Esophagus muscularis mucosa (tissue), 4 donors: ENCODE measurements around the gene MAPK8IP2. TPM values are rescaled to one million over a fixed set of nuclear protein-coding genes. Genes with fewer than 3 reads are reported as not detected.
"Not testable (repeated sequence)": the region's sequence is repeated elsewhere in the genome, so short reads cannot be mapped to it uniquely, and the experiment has no call there.

Experiments used
- DNase-seq: peaks from one replicate; pipeline ENCODE4 v3.0.0-alpha.2; 2017; ENCODE audit errors: extremely low spot score
- H3K27ac ChIP-seq, 4 donors: fragments of 200-600 bp; sonication (generic); replicated peaks in 1 of 4; 1 replicate in 3 of 4; 2 replicates in 1 of 4; pipeline ENCODE4 v1.5.1; 2016 to 2019; ENCODE audit warnings: mild to moderate bottlenecking in 1 of 4
- H3K27me3 ChIP-seq, 4 donors: fragments of 200-600 bp; sonication (generic); one replicate each; pipeline versions ENCODE4 v1.5.1 to v1.6.0; 2016 to 2019
- H3K36me3 ChIP-seq, 4 donors: fragments of 200-600 bp; sonication (generic); one replicate each; pipeline ENCODE4 v1.5.1; 2016 to 2019
- H3K4me1 ChIP-seq, 4 donors: fragments of 200-600 bp; sonication (generic); one replicate each; pipeline ENCODE4 v1.5.1; 2016 to 2019
- H3K4me3 ChIP-seq, 4 donors: fragments of 200-600 bp; sonication (generic); 1 replicate in 2 of 4; 2 replicates in 2 of 4; pipeline ENCODE4 v1.5.1; 2016 to 2019; ENCODE audit warnings: mild to moderate bottlenecking in 4 of 4, moderate library complexity in 1 of 4
- H3K9me3 ChIP-seq, 4 donors: fragments of 200-600 bp; sonication (generic); 1 replicate in 3 of 4; 2 replicates in 1 of 4; pipeline ENCODE4 v1.5.1; 2016 to 2019
- CTCF ChIP-seq, 3 experiments: fragments of 200-600 bp in 2 of 3; fragments of 450-650 bp in 1 of 3; sonication (generic) in 2 of 3; IDR thresholded peaks; one replicate each; pipeline ENCODE4 v1.5.1; 2017 to 2019; ENCODE audit warnings: antibody characterized with exemption in 3 of 3, mild to moderate bottlenecking in 2 of 3, moderate library complexity in 1 of 3
- EP300 ChIP-seq: sonication (generic); formaldehyde crosslinking; IDR thresholded peaks from one replicate; pipeline ENCODE4 v1.6.1; 2017; ENCODE audit warnings: antibody characterized with exemption
- POLR2A ChIP-seq: fragments of 450-650 bp; IDR thresholded peaks from one replicate; pipeline ENCODE4 v1.6.1; 2017; ENCODE audit warnings: antibody characterized with exemption, moderate library complexity, mild to moderate bottlenecking, low read depth
- POLR2AphosphoS5 ChIP-seq, 2 donors: sonication (generic); formaldehyde crosslinking; IDR thresholded peaks; one replicate each; pipeline ENCODE4 v1.6.1; 2017; ENCODE audit warnings: antibody characterized with exemption in 2 of 2
- WGBS: methylation state at CpG from one replicate; pipeline ENCODE4 v1.1.5; 2018; 5-methylcytosine and 5-hydroxymethylcytosine counted together
- intact Hi-C: fragments of 100-400 bp; cut with DNase I; formaldehyde crosslinking; loops from one replicate; pipeline ENCODE4 v1.15.1; 2023
- total RNA-seq, 4 donors: library from RNA; depleted of rRNA; stranded (reverse); fragments of >200 nt; gene quantifications; one replicate each; pipeline versions ENCODE4 v1.1.0 to v1.2.1, GENCODE V29; 2016

Gene MAPK8IP2
- total RNA-seq, 4 donors from 2014 or later, result 1.2 to 4.2 (median 3.4) TPM

DNA sequence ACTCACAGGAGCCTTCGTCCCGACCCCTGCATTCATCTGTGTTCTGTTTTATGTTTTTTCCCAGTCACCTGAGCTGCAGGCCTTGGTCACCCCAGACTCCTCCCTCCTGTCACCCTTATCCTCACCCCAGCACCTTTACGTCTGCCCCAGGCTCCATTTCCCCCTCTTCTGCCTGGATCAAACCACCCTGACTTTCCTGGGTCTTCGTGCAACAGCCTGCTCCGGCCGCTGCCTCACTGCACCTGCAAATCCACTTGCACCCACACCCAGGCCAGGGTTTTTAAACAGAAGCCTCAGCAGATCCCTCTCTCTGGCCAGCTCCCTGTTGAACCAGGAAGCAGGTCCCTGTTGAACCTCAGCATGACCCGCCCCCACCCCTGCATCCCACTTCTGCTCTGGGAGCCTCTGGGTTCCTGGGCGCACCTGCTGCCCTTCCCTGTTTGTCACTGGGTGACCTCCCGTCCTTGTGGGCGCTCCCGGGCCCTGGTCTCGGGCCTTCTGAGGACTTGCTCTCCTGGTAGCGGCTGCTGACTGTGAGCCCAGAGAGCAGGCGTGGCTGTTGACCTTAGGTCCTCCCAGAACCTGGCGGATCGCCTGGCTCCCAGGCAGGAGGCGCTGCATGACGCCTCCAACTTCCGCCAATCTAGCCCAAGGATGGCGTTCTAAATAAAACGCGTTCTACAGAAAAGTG is 12.8 kb downstream of the MAPK8IP2 start:
- DNase-seq, result no peak
- Histone ChIP-seq H3K36me3 (no peaks in the 10 kb centered on the region), H3K4me3 (no peak overlapping the region), H3K27me3 (peaks cover 0 to 59% (median 2%) of the 10 kb centered on the region in 4 donors), H3K9me3 (no peaks in the 10 kb centered on the region), H3K27ac (no peak overlapping the region), H3K4me1 (peaks cover 0 to 5% (median 0%) of the 10 kb centered on the region in 4 donors)
- TF ChIP-seq EP300 (no peak), CTCF (IDR thresholded peaks at IDR 0.05) (no peak), POLR2A (no peak), POLR2AphosphoS5 (IDR thresholded peaks at IDR 0.05) (no peak)
- WGBS, result 69% methylated on average over 22 of the region's 22 CpGs
- intact Hi-C loops, result no loop called here

- WGBS, result 64% methylated on average over 3 of the region's 3 CpGs
- H3K4me3 ChIP-seq, DNase-seq, H3K9me3 ChIP-seq, H3K36me3 ChIP-seq, intact Hi-C loops, H3K4me1 ChIP-seq, H3K27ac ChIP-seq: not testable (repeated sequence)
- H3K27me3 ChIP-seq, result peaks cover 0 to 62% (median 2%) of the 10 kb centered on the region in 4 donors
These were observed 13.7 kb downstream of the MAPK8IP2 start for GRCh38 chr22:50614296-50614695.

GRCh38 chr22:50620593-50621355 is 20.2 kb downstream of the MAPK8IP2 start:
- intact Hi-C loops, result loop anchor here (5.0 kb wide), 2 partner anchors 38 to 78 kb away; partner anchors contain the start of gene CHKB
- Histone ChIP-seq H3K36me3 (peaks cover 0 to 15% (median 10%) of the 10 kb centered on the region in 4 donors), H3K4me3 (peak overlapping the region; percentile 37 to 50 (median 38)), H3K4me1 (peaks cover 24 to 33% (median 30%) of the 10 kb centered on the region in 4 donors), H3K27me3 (peaks cover 0 to 46% (median 4%) of the 10 kb centered on the region in 4 donors), H3K27ac (peak overlapping the region in 1 of 4 donors; percentile 19), H3K9me3 (no peaks in the 10 kb centered on the region)
- no peak for TF ChIP-seq POLR2A
- peak in 2 of 3 experiments; percentile 74 to 80 for TF ChIP-seq CTCF (IDR thresholded peaks at IDR 0.05)
- TF ChIP-seq POLR2AphosphoS5 (IDR thresholded peaks at IDR 0.05), result peak in 1 of 2 donors; percentile 16
- no peak for TF ChIP-seq EP300
- no peak for DNase-seq
- 22% methylated on average over 23 of the region's 25 CpGs for WGBS

DNA sequence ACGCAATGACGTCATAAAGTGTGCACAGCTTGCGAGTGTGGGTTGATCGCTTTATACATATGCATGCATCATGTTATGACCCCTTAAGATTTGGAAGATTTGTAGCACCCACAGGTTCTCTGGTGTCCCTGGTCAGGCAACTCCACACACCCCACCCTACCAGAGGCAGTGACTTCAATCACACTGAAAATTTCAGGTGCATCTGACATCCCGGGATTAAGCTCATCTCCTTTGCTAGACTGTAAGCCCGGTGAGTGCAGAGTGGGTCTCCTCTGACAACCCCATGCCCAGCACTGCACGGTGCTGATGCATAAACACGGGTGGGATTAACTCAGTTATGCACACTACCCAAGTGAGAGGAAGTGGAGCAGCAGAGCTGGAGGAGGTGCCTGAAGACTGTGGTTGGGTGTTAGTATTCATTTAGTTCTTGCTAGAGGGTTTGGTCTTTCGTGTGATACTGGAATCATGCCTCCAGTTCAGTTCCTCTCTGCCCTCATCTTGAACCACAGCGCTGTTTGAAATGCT is 20.8 kb downstream of the MAPK8IP2 start:
- TF ChIP-seq POLR2AphosphoS5 (IDR thresholded peaks at IDR 0.05) (no peak), CTCF (IDR thresholded peaks at IDR 0.05) (no peak), POLR2A (no peak), EP300 (no peak)
- H3K9me3 ChIP-seq, result no peaks in the 10 kb centered on the region
- H3K27me3 ChIP-seq, result peaks cover 0 to 46% (median 4%) of the 10 kb centered on the region in 4 donors
- H3K4me1 ChIP-seq, result peaks cover 25 to 40% (median 30%) of the 10 kb centered on the region in 4 donors
- intact Hi-C loops, result loop anchor here (5.0 kb wide), 2 partner anchors 39 to 79 kb away; partner anchors contain the start of gene CHKB
- no peak for DNase-seq
- 39% methylated on average over 10 of the region's 10 CpGs for WGBS
- H3K4me3 ChIP-seq, result peak overlapping the region in 2 of 4 donors; percentile 37 to 50
- peaks cover 0 to 17% (median 14%) of the 10 kb centered on the region in 4 donors for H3K36me3 ChIP-seq
- H3K27ac ChIP-seq, result peak overlapping the region in 3 of 4 donors; percentile 2 to 34 (median 19)
